ENCODE measurements around the gene AGAP1.

The AGAP1 gene

GRCh38 chr2:236001166-236001828, 507.5 kb downstream of the AGAP1 start:
- no peak for DNase-seq (ENCODE audit: low spot score)

GRCh38 chr2:236001854-236002253, 508.0 kb downstream of the AGAP1 start:
- no peak for DNase-seq (ENCODE audit: low spot score)

GRCh38 chr2:236008006-236008405, 514.2 kb downstream of the AGAP1 start:
- DNase-seq (ENCODE audit: low spot score), result no peak

GRCh38 chr2:236008857-236009256, 515.0 kb downstream of the AGAP1 start:
- DNase-seq (ENCODE audit: low spot score), result no peak

- DNase-seq (ENCODE audit: low spot score), result no peak
These were observed 517.3 kb downstream of the AGAP1 start for GRCh38 chr2:236010920-236011685.

GRCh38 chr2:236012155-236012554, 518.3 kb downstream of the AGAP1 start:
- DNase-seq (ENCODE audit: low spot score), result no peak

GRCh38 chr2:236014408-236015131, 520.7 kb downstream of the AGAP1 start:
- no peak for DNase-seq (ENCODE audit: low spot score)

- DNase-seq (ENCODE audit: low spot score), result no peak
These were observed 521.3 kb downstream of the AGAP1 start for GRCh38 chr2:236015171-236015570.

- no peak for DNase-seq (ENCODE audit: low spot score)
These were observed 522.7 kb downstream of the AGAP1 start for GRCh38 chr2:236016496-236016895.

- no peak for DNase-seq (ENCODE audit: low spot score)
These were observed 523.6 kb downstream of the AGAP1 start for GRCh38 chr2:236017446-236017845.

- no peak for DNase-seq (ENCODE audit: low spot score)
These were observed 525.6 kb downstream of the AGAP1 start for GRCh38 chr2:236019434-236019833.

- no peak for DNase-seq (ENCODE audit: low spot score)
These were observed 527.7 kb downstream of the AGAP1 start for GRCh38 chr2:236021499-236022057.

GRCh38 chr2:236022128-236022527, 528.3 kb downstream of the AGAP1 start:
- no peak for DNase-seq (ENCODE audit: low spot score)

GRCh38 chr2:236025892-236026291, 532.0 kb downstream of the AGAP1 start:
- no peak for DNase-seq (ENCODE audit: low spot score)

- DNase-seq (ENCODE audit: low spot score), result no peak
These were observed 533.0 kb downstream of the AGAP1 start for GRCh38 chr2:236026841-236027240.

- no peak for DNase-seq (ENCODE audit: low spot score)
These were observed 534.2 kb downstream of the AGAP1 start for GRCh38 chr2:236028066-236028465.

- no peak for DNase-seq (ENCODE audit: low spot score)
These were observed 539.6 kb downstream of the AGAP1 start for GRCh38 chr2:236033462-236033861.

GRCh38 chr2:236034974-236035373, 541.1 kb downstream of the AGAP1 start:
- no peak for DNase-seq (ENCODE audit: low spot score)

- DNase-seq (ENCODE audit: low spot score), result no peak
These were observed 542.2 kb downstream of the AGAP1 start for GRCh38 chr2:236036045-236036444.

GRCh38 chr2:236038096-236038495, 544.3 kb downstream of the AGAP1 start:
- DNase-seq (ENCODE audit: low spot score), result no peak

GRCh38 chr2:236040600-236041328, 546.9 kb downstream of the AGAP1 start:
- DNase-seq (ENCODE audit: low spot score), result no peak

- no peak for DNase-seq (ENCODE audit: low spot score)
These were observed 547.8 kb downstream of the AGAP1 start for GRCh38 chr2:236041616-236042015.

Measured in CD4-positive, alpha-beta T cell treated with Interleukin-6 at 100 ng/mL for 8 hours (primary cell).